Stimulated activated CD4-positive, alpha-beta T cell treated with anti-CD3 and anti-CD28 coated beads, Interleukin-2, amount 100 ng/mL, for 24 hours (primary cell): ENCODE data around the gene RASA2.
"Not testable (repeated sequence)": the region's sequence is repeated elsewhere in the genome, so short reads cannot be mapped to it uniquely, and the experiment has no call there.

Source experiments
- DNase-seq, 2 donors: peaks; one replicate each; pipeline ENCODE4 v3.0.0-alpha.2; 2020

The RASA2 gene

GRCh38 chr3:141457624-141458236 lies 29.1 kb upstream of the RASA2 start:
- no peak for DNase-seq

GRCh38 chr3:141459008-141459407 lies 27.8 kb upstream of the RASA2 start:
- no peak for DNase-seq

GRCh38 chr3:141460097-141460704 lies 26.6 kb upstream of the RASA2 start:
- peak; percentile 94 for DNase-seq

- DNase-seq = no peak
Measured at GRCh38 chr3:141462176-141462859, 24.5 kb upstream of the RASA2 start.

GRCh38 chr3:141465221-141465620 lies 21.6 kb upstream of the RASA2 start:
- no peak for DNase-seq

- DNase-seq = no peak
Measured at GRCh38 chr3:141466633-141467169, 20.1 kb upstream of the RASA2 start.

- no peak for DNase-seq
Measured at GRCh38 chr3:141469720-141470119, 17.1 kb upstream of the RASA2 start.

- no peak for DNase-seq
Measured at GRCh38 chr3:141471160-141471559, 15.7 kb upstream of the RASA2 start.

- DNase-seq = peak in 1 of 2 donors; percentile 33
Measured at GRCh38 chr3:141476033-141476432, 10.8 kb upstream of the RASA2 start.

GRCh38 chr3:141477224-141477623 lies 9.6 kb upstream of the RASA2 start:
- DNase-seq = no peak

GRCh38 chr3:141478139-141478538 lies 8.7 kb upstream of the RASA2 start:
- DNase-seq = no peak

- not testable (repeated sequence) for DNase-seq
Measured at GRCh38 chr3:141478840-141479239, 8.0 kb upstream of the RASA2 start.

- DNase-seq = no peak
Measured at GRCh38 chr3:141482245-141482922, 4.4 kb upstream of the RASA2 start.

GRCh38 chr3:141484701-141485287 lies 2.0 kb upstream of the RASA2 start:
- DNase-seq = no peak

GRCh38 chr3:141485641-141486495 lies 959 bp upstream of the RASA2 start:
- DNase-seq = peak in 1 of 2 donors; percentile 39

- no peak for DNase-seq
Measured at GRCh38 chr3:141486496-141486745, 406 bp upstream of the RASA2 start.

- peak; percentile 82 to 85 for DNase-seq
Measured at GRCh38 chr3:141487521-141488252, 860 bp downstream of the RASA2 start.

- peak in 1 of 2 donors; percentile 46 for DNase-seq
Measured at GRCh38 chr3:141489203-141489602, 2.4 kb downstream of the RASA2 start.

GRCh38 chr3:141491081-141491480 lies 4.3 kb downstream of the RASA2 start:
- DNase-seq = no peak

- no peak for DNase-seq
Measured at GRCh38 chr3:141491929-141492328, 5.1 kb downstream of the RASA2 start.

- DNase-seq = no peak
Measured at GRCh38 chr3:141493184-141493583, 6.4 kb downstream of the RASA2 start.

GRCh38 chr3:141497589-141497988 lies 10.8 kb downstream of the RASA2 start:
- not testable (repeated sequence) for DNase-seq
